ENCODE data around the gene MKS1. TPM values are rescaled to one million over a fixed set of nuclear protein-coding genes. Genes with fewer than 3 reads are reported as not detected.

Gene MKS1
- total RNA-seq, 1 experiment from 2014 or later = 24.8 TPM

DNA sequence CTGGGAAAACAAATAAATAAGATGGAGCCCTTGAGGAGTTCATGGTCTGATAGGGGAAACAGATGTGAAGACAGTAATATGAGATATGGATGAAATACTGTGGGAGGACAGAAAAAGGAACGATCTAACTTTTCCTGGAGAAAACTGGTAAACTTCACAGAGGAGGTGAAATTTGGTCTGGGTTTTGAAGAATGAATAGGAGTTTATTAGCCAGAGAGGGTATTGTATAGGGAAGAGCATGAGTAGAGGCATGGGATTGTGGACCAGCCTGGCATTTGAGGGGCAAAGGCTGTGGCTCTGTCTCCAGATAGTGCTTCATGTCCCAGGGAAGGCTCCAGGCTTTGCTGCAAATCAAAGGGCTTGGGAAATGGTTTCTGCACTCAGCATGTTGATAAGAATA, 20.9 kb upstream of the MKS1 start:
- Histone ChIP-seq H3K4ac (ENCODE audit: low read depth, low read length) (no peak overlapping the region), H2AFZ (ENCODE audit: low read length) (no peak overlapping the region), H2AK5ac (ENCODE audit: insufficient read length, low read length) (no peak overlapping the region), H3K4me1 (ENCODE audit: insufficient read depth, low read length) (no peaks in the 10 kb centered on the region), H3K9ac (ENCODE audit: extremely low read depth, insufficient read length, low read length) (no peak overlapping the region), H3T11ph (ENCODE audit: low read length) (no peak overlapping the region), H3K14ac (ENCODE audit: insufficient read depth, low read length) (no peak overlapping the region), H3K27me3 (ENCODE audit: insufficient read depth, low read length) (0 out of 2 replicates have a peak, but pooled peaks cover 2% of the 10 kb centered on the region), H3K79me2 (ENCODE audit: insufficient read depth, low read length) (no peaks in the 10 kb centered on the region), H2BK5ac (ENCODE audit: insufficient read length, low read length) (no peak overlapping the region), H4K91ac (ENCODE audit: insufficient read length, low read depth, low read length) (no peak overlapping the region), H3K18ac (ENCODE audit: insufficient read length, low read depth, low read length) (no peak overlapping the region), H3K4me2 (ENCODE audit: insufficient read depth, insufficient read length, low read length) (no peak overlapping the region), H4K5ac (ENCODE audit: insufficient read length, low read depth, low read length) (no peak overlapping the region), H3K27ac (ENCODE audit: insufficient read length, low read depth, low read length) (no peak overlapping the region), H2BK20ac (ENCODE audit: low read depth, low read length, poor library complexity, severe bottlenecking) (no peak overlapping the region), H3K23ac (ENCODE audit: insufficient read length, low read depth, low read length) (no peak overlapping the region), H3K23me2 (ENCODE audit: insufficient read length, low read depth, low read length, poor library complexity, severe bottlenecking) (no peaks in the 10 kb centered on the region), H2BK12ac (ENCODE audit: insufficient read length, low read depth, low read length) (no peak overlapping the region), H2BK15ac (ENCODE audit: low read depth, low read length) (no peak overlapping the region), H3K56ac (ENCODE audit: insufficient read length, low read depth, low read length) (no peak overlapping the region), H3K9me3 (ENCODE audit: control insufficient read depth, low read depth, low read length) (no peaks in the 10 kb centered on the region), H2BK120ac (ENCODE audit: low read depth, low read length, poor library complexity, severe bottlenecking) (no peak overlapping the region), H4K8ac (replicated peaks; ENCODE audit: insufficient read length, low read depth, low read length) (no peak overlapping the region), H3K79me1 (ENCODE audit: insufficient read depth, low read depth, low read length, poor library complexity, severe bottlenecking) (no peaks in the 10 kb centered on the region), H4K20me1 (ENCODE audit: control insufficient read depth, insufficient read depth, insufficient read length) (no peaks in the 10 kb centered on the region)
- no CpG with 5 or more reads among the region's 1 CpG for WGBS (ENCODE audit: extremely low coverage, insufficient read length, low lambda C conversion rate)
- Mint-ChIP-seq H3K36me3 (ENCODE audit: insufficient read depth in 1 of 3, low read depth in 3 of 3) (no peaks in the 10 kb centered on the region), H3K4me3 (no peak overlapping the region), H3K27ac (no peak overlapping the region), H3K27me3 (ENCODE audit: low read depth) (peaks cover 86% of the 10 kb centered on the region), H3K4me1 (0 out of 4 replicates have a peak, but pooled peaks cover 0 to 3% of the 10 kb centered on the region in 2 experiments), H3K9me3 (no peaks in the 10 kb centered on the region)
- no peak for DNase-seq
- TF ChIP-seq, protein P1, sequence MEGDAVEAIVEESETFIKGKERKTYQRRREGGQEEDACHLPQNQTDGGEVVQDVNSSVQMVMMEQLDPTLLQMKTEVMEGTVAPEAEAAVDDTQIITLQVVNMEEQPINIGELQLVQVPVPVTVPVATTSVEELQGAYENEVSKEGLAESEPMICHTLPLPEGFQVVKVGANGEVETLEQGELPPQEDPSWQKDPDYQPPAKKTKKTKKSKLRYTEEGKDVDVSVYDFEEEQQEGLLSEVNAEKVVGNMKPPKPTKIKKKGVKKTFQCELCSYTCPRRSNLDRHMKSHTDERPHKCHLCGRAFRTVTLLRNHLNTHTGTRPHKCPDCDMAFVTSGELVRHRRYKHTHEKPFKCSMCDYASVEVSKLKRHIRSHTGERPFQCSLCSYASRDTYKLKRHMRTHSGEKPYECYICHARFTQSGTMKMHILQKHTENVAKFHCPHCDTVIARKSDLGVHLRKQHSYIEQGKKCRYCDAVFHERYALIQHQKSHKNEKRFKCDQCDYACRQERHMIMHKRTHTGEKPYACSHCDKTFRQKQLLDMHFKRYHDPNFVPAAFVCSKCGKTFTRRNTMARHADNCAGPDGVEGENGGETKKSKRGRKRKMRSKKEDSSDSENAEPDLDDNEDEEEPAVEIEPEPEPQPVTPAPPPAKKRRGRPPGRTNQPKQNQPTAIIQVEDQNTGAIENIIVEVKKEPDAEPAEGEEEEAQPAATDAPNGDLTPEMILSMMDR (conservative IDR thresholded peaks at IDR 0.05) = no peak
